Stimulated activated CD4-positive, alpha-beta T cell treated with anti-CD3 and anti-CD28 coated beads, TNF-alpha, amount 100 ng/mL, for 24 hours (primary cell): ENCODE measurements around the gene SNRNP27.
"Not testable (repeated sequence)": the region's sequence is repeated elsewhere in the genome, so short reads cannot be mapped to it uniquely, and the experiment has no call there.

ENCODE experiments used
- DNase-seq, 3 experiments: peaks; one replicate each; pipeline ENCODE4 v3.0.0-alpha.2; 2020; ENCODE audit warnings: low read depth in 3 of 3

SNRNP27 gene

DNA sequence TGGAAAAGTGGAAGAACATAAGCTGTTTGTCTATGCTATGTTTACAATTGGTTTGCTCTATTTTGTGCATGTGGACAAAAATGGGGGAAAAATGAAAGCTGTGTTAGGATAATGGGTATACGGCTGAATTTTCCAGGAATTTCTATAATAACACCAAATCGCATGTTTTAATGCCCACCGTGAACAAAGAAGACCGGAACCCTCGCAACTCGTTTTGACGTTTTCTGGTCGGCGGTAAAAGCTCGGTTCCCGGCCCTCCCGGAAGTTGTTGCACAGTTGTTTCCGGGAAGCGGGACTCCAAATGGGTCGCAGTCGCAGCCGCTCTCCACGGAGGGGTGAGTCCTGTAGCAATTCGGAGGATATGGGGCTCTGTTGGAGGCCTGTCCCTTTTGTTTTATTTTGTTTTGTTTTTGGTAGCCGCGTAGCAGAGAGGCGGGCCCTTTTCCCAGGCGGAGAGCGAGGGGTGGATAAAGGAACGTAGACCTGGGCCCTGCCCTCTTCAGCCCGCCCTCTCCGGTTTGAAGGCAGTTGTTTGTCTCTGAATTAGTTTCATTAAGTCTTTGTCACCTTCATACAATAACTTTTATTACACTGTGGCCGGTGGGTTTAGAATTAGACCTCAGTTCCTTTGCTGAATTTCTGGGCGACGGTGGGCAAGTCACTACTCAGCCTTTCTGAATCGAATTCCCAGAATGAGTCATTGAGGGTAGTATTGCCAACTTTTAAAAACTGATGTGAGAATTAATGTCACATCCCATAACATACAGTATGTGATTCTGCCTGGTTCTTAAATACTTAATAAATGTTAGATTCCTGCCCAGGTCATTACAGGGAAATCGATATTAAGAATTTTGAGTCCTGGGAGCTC is at the start of gene SNRNP27:
SNRNP27 (plus strand) TSS at position 273 of the 868 bp plus-strand sequence; CDS start at position 302, 29 bp downstream.
- DNase-seq: peak; percentile 66 to 79 (median 74)

DNA sequence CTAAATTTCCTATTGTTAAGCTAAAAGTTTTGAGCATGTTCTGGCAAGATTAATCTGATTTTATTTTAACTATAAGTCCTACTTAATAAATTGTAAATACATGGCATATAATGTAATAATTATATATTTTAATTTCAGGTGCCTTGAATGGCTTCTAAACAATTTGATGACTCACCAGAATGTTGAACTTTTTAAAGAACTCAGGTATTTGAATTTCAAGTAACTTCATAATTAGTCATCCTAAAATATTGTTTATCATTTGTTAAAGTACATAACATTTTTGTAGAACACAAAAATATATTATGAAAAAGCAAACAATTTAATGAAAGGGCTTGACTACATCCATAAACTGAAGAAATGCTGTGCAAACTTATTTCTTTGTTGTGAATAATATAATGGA is 49.8 kb upstream of the SNRNP27 start:
- DNase-seq: no peak

DNA sequence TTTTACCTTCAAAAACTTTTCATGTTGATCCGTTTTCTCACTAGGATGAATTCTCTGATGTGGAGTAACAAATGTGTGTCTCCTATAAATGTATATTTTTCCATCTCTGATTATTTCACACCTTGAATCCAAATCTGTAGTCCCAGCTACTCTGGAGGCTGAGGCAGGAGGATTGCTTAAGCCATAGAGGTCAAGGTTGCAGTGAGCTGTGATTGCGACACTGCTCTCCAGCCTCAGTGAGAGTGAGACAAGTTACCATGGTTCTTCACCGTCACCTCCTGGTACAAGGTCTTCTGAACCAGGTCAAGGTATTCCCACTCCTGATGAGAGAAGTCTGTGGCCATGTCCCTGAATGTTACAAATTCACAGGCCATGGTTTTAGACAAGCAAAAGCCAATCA is 49.2 kb upstream of the SNRNP27 start:
- no peak for DNase-seq

GRCh38 chr2:69846182-69847067 is 47.3 kb upstream of the SNRNP27 start:
- DNase-seq: no peak

GRCh38 chr2:69847068-69847828 is 46.5 kb upstream of the SNRNP27 start:
- DNase-seq: no peak

- no peak for DNase-seq
Observed at GRCh38 chr2:69848186-69848790, 45.5 kb upstream of the SNRNP27 start.

- DNase-seq: no peak
Observed at GRCh38 chr2:69858261-69858660, 35.5 kb upstream of the SNRNP27 start.

- no peak for DNase-seq
Observed at GRCh38 chr2:69863298-69863697, 30.5 kb upstream of the SNRNP27 start.

- DNase-seq: no peak
Observed at GRCh38 chr2:69888451-69888850, 5.3 kb upstream of the SNRNP27 start.

DNA sequence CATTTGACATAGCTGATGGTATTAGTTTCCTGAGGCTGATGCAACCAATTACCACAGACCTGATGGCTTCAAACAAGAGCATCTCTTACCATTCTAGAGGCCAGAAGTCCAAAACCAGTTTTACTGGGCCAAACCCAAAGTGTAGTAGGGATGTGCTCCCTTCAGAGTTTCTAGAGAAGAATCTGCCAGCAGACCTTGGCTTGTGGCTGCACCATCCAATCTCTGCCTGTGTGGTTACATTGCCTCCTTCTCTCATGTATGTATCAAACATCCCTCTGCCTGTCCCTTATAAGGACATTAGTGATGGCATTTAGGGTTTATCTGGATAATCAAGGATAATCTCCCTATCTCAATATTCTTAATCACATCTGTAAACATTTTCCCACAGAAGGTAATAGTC is 4.5 kb upstream of the SNRNP27 start:
- DNase-seq: no peak

- no peak for DNase-seq
Observed at GRCh38 chr2:69890881-69891280, 2.9 kb upstream of the SNRNP27 start.

GRCh38 chr2:69892838-69893424 is 825 bp upstream of the SNRNP27 start:
- DNase-seq: not testable (repeated sequence)

DNA sequence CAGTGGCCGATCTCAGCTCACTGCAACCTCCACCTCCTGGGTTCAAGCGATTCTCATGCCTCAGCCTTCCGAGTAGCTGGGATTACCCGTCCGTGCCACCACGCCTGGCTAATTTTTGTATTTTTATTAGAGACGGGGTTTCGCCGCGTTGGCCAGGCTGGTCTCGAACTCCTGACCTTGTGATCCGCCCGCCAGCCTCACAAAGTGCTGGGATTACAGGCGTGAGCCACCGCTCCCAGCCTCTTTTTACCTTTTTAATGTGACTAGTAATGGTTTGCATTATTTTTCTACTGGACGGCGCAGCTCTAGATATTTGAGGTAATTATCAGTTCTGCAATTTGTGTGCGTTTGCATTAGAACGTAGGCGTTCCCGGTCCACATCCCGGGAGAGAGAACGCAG is 981 bp downstream of the SNRNP27 start:
- DNase-seq: not testable (repeated sequence)

- no peak for DNase-seq
Observed at GRCh38 chr2:69902213-69902922, 8.6 kb downstream of the SNRNP27 start.

DNA sequence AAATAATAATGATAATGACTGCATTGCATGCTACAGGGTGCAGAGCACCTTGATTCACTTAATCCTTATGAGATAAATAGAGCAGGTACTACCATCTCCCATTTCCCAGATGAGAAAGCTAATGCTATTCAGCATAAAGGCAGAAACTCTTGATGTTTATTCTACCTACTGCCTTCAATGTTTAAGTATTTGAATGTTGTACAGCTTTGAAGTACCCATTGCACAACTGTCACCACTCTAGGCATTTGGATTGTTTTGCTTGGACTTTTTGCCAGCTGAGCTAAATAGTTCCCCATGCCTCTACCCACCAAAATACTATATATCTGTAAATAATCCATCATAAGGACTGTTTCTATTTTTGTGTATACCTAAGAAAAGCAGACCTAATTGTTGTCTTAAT is 13.5 kb downstream of the SNRNP27 start:
- DNase-seq: no peak

- no peak for DNase-seq
Observed at GRCh38 chr2:69911985-69912563, 18.3 kb downstream of the SNRNP27 start.

DNA sequence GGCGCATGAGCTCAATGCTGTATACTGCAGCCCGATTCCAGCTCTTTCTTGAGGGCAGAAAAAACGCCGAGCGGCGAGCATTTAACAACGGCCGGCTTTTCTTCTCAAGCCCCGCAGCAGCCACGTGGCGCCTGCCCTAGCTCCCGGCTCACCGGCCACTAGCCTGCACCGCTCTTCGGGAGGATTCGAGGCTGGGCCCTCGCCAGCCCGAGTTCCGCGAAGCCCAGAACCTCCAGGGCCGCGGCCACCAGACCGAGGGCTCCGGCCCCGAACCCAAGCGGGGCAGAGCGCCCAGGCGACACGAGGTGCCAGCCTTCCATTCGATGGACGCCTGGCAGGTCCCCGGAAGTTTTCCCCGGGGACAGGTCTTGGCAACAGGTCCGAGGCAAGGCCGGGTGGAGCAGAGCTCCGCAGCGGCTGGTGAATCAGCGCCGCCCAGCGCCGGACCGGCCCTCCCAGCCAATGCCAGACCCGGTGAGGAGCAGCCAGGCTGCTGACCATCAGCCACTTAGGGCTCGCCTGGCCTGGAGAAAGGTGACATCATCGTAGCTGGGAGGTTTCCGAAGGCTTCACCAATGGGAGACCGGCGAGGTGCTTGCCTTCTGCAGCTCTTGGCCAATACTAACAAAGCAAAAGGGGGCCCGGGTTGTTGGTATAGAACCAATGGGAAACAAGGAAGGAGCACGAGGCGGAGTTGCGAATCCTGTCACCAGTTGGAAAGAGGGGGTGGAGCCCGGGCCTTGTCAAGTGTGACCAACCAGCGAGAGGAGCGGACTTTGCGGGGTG is 20.6 kb downstream of the SNRNP27 start:
- peak in 2 of 3 experiments; percentile 99 to 100 for DNase-seq

DNA sequence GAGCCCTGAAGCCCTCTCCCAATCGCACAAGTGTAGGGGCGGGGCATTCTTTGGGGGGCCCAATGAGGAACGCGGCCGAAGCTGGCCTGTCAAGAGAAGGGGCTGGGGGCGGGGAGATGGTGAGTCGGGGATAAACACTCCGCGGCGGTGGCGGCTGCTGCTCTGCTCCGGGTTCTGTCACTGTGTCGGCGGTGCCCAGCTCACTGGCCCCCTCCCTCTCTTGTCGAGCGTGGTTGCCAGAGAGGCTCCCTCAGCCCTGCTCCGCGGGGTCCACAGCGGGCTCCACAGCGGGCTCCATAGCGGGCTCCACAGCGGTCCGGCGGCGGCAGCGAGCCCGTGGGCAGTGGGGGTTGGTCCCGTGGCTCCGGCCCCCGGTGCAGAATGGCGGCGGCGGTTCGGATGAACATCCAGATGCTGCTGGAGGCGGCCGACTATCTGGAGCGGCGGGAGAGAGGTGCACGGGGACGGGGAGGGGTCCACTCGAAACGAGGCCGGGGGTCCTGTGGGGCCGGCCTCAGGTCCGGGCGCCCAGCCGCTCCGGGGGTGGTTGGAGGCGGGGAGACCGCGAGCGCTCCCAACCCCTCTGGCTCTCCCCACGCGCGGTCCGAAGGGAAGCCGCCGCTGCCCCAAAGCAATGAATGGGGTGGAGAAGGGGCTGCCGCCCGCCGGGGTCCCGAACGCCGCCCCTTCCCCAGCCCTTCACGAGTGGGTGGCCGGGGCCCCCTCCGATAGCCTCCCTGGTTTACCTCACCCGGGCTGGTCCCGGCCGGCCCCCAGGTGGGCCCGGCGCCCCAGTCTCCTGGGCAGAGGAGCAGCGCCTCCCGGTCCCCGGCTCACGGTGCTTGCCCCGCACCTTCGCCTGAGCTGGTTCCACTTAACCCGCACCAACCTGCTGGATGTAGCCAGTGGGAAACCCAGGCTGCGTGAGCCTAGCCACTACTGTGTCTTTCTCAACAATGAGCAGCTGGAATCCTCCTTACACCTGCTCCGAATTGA is 21.5 kb downstream of the SNRNP27 start, which contains the start of gene MXD1:
MXD1 (plus strand) TSS at position 160 of the 996 bp plus-strand sequence; CDS start at position 382, 222 bp downstream.
- peak in 1 of 3 experiments; percentile 100 for DNase-seq
